K562 (cell line): Measurements from ENCODE around the gene ZFP36. TPM values are rescaled to one million over a fixed set of nuclear protein-coding genes. Genes with fewer than 3 reads are reported as not detected.
A peak's percentile ranks its signal among the peaks of the same experiment; 100 is the strongest.

ENCODE experiments used
- BMI1 ChIP-seq: fragments of 150-350 bp; IDR thresholded peaks from 2 replicates; pipeline ENCODE4 v1.6.1; 2014; ENCODE audit warnings: low read length
- CAMTA2 ChIP-seq: fragments of 250-450 bp; sonication (Bioruptor Pico); conservative IDR thresholded peaks from 2 replicates; pipeline ENCODE4 v1.5.1; 2022
- CEBPZ ChIP-seq: fragments of 150-350 bp; IDR thresholded peaks from 2 replicates; pipeline ENCODE4 v1.6.1; 2014; ENCODE audit warnings: low read depth, mild to moderate bottlenecking, low read length, borderline replicate concordance
- KAT7 ChIP-seq: sonication (generic); formaldehyde crosslinking; IDR thresholded peaks from 2 replicates; pipeline ENCODE4 v1.8.0; 2022; ENCODE audit warnings: missing genetic modification reagents, mild to moderate bottlenecking, borderline replicate concordance
- MLLT1 ChIP-seq, 2 experiments: fragments of 450-650 bp; IDR thresholded peaks; 2 replicates each; pipeline ENCODE4 v1.6.1; 2016
- NR2C2 ChIP-seq, 2 experiments: fragments of 200-800 bp in 1 of 2; sonication (Bioruptor generic) in 1 of 2; sonication (generic) in 1 of 2; formaldehyde crosslinking in 1 of 2; IDR thresholded peaks; 2 replicates each; pipeline versions ENCODE4 v1.6.1 to v1.8.0; 2016 to 2022; ENCODE audit warnings: mild to moderate bottlenecking in 1 of 2, missing compliant biosample characterization in 1 of 2, missing genetic modification characterization in 1 of 2, missing genetic modification reagents in 1 of 2
- NR3C1 ChIP-seq: sonication (generic); formaldehyde crosslinking; IDR thresholded peaks from 2 replicates; pipeline ENCODE4 v1.8.1; 2022; ENCODE audit warnings: missing genetic modification reagents
- NR4A1 ChIP-seq, 2 experiments: fragments of 250-450 bp in 1 of 2; fragments of 450-650 bp in 1 of 2; sonication (Bioruptor Pico) in 1 of 2; IDR thresholded peaks; 2 replicates each; pipeline versions ENCODE4 v1.4.0 to v1.6.1; 2016 to 2020; ENCODE audit warnings: mild to moderate bottlenecking in 2 of 2, missing compliant biosample characterization in 1 of 2, missing genetic modification characterization in 1 of 2, moderate library complexity in 1 of 2
- RAD51 ChIP-seq: fragments of 450-650 bp; IDR thresholded peaks from 2 replicates; pipeline ENCODE4 v1.7.1; 2016; ENCODE audit warnings: low read depth, mild to moderate bottlenecking, borderline replicate concordance
- TRIM24 ChIP-seq, 2 experiments: fragments of 450-650 bp; IDR thresholded peaks; 2 replicates each; pipeline ENCODE4 v1.6.1; 2016
- ZMIZ1 ChIP-seq, 2 experiments: fragments of 150-350 bp in 1 of 2; IDR thresholded peaks; 2 replicates each; pipeline ENCODE4 v1.6.1; 2012 to 2016; ENCODE audit warnings: low read depth in 2 of 2, low read length in 2 of 2, mild to moderate bottlenecking in 1 of 2, moderate library complexity in 1 of 2
- ZNF232 ChIP-seq: sonication (generic); formaldehyde crosslinking; IDR thresholded peaks from 2 replicates; pipeline ENCODE4 v1.8.0; 2022; ENCODE audit warnings: mild to moderate bottlenecking, missing genetic modification reagents
- ZNF277 ChIP-seq: fragments of 250-450 bp; sonication (Bioruptor Pico); IDR thresholded peaks from 2 replicates; pipeline ENCODE4 v1.8.0; 2022; ENCODE audit warnings: inconsistent platforms, mild to moderate bottlenecking, moderate library complexity, borderline replicate concordance
- ZNF316 ChIP-seq: fragments of 450-650 bp; IDR thresholded peaks from 2 replicates; pipeline ENCODE4 v1.6.1; 2016
- ZNF561 ChIP-seq: fragments of 450-650 bp; formaldehyde crosslinking; conservative IDR thresholded peaks from 2 replicates; pipeline ENCODE4 v1.4.0; 2020; ENCODE audit warnings: mild to moderate bottlenecking, moderate library complexity
- ZNF75A ChIP-seq: fragments of 450-650 bp; formaldehyde crosslinking; IDR thresholded peaks from 2 replicates; pipeline ENCODE4 v1.4.0; 2020; ENCODE audit warnings: mild to moderate bottlenecking
- polyA plus RNA-seq, 8 experiments: library from polyadenylated mRNA; depleted of rRNA in 4 of 8; stranded (reverse) in 5 of 8; unstranded in 3 of 8; fragments of >200 nt; fragmentation: Nextera tagmentation in 2 of 8; fragmentation: Illumina TruSeq in 1 of 8; extraction: Ambion mirVana in 2 of 8; extraction: Trizol in 1 of 8; gene quantifications; 2 replicates each; pipeline versions ENCODE4 v1.2.1 to v1.2.3, GENCODE V29; 2011 to 2014; ENCODE audit warnings: inconsistent platforms in 1 of 8, missing spikeins in 1 of 8
- total RNA-seq, 7 experiments: library from RNA; depleted of rRNA in 6 of 7; stranded (reverse); fragments of >200 nt in 6 of 7; fragmentation: Illumina TruSeq in 2 of 7; extraction: Trizol in 2 of 7; gene quantifications; 2 replicates each; pipeline versions ENCODE4 v1.2.1 to v1.2.3, GENCODE V29; 2011 to 2021; ENCODE audit warnings: low replicate concordance in 1 of 7

The ZFP36 gene
- total and polyA plus RNA-seq, 9 of the 15 experiments (the other 6 are each of a cell fraction or from before 2014, with no cell fraction given), result 1.0 to 20.1 (median 3.5) TPM

GRCh38 chr19:39402346-39403300 lies 4.0 kb upstream of the ZFP36 start (continued):
- TF ChIP-seq ZMIZ1 (IDR thresholded peaks at IDR 0.05; ENCODE audit: low read depth in 2 of 2, low read length in 2 of 2) (peak in 1 of 2 experiments; percentile 46; a peak in 1 of 4 replicates), NR3C1 (0 out of 2 replicates have a peak, but pooled peaks have one; percentile 16), NR4A1 (CRISPR knock-in tag; IDR thresholded peaks at IDR 0.05) (no peak), NR4A1 (tag; IDR thresholded peaks at IDR 0.05) (peak; percentile 80), CAMTA2 (CRISPR knock-in tag) (no peak), KAT7 (CRISPR knock-in tag) (0 out of 2 replicates have a peak, but pooled peaks have one; percentile 17), CEBPZ (no peak), ZNF316 (no peak), MLLT1 (IDR thresholded peaks at IDR 0.05) (peak in 1 of 2 experiments; percentile 77; a peak in 2 of 4 replicates), ZNF232 (CRISPR knock-in tag) (no peak; the same call in 1 of the 2 replicates), NR2C2 (CRISPR knock-in tag; IDR thresholded peaks at IDR 0.05) (peak; percentile 11; the same call in 1 of the 2 replicates), NR2C2 (tag; IDR thresholded peaks at IDR 0.05) (no peak), ZNF277 (CRISPR knock-in tag) (no peak), BMI1 (no peak), RAD51 (0 out of 2 replicates have a peak, but pooled peaks have one; percentile 41), ZNF75A (CRISPR knock-in tag) (no peak), TRIM24 (IDR thresholded peaks at IDR 0.05) (peak in 1 of 2 experiments; percentile 46; a peak in 1 of 4 replicates), ZNF561 (CRISPR knock-in tag) (no peak)
